Neural cell (in vitro differentiated cells): Measurements from ENCODE around the gene LYSMD1. TPM values are rescaled to one million over a fixed set of nuclear protein-coding genes. Genes with fewer than 3 reads are reported as not detected.

Experiments used
- H2AFZ ChIP-seq: fragments of 200-600, 300-800 bp; sonication (generic), shearing (Covaris generic); 2 replicates; pipeline ENCODE4 v1.6.0; 2014; ENCODE audit warnings: low read depth, mild to moderate bottlenecking, antibody characterized with exemption, low read length, moderate library complexity
- H3F3A ChIP-seq: fragments of 200-600 bp; shearing (Covaris generic); 2 replicates; pipeline ENCODE4 v1.6.1; 2016; ENCODE audit warnings: mild to moderate bottlenecking, moderate library complexity, mixed read lengths, antibody characterized with exemption, low read length; ENCODE audit not compliant: insufficient read depth, poor library complexity, severe bottlenecking
- H3K27ac ChIP-seq: fragments of 200-600, 300-800 bp; sonication (generic), shearing (Covaris generic); 2 replicates; pipeline ENCODE4 v1.5.1; 2014; ENCODE audit warnings: mild to moderate bottlenecking, low read length, moderate library complexity
- H3K27me3 ChIP-seq: fragments of 300-800, 200-600 bp; sonication (generic), shearing (Covaris generic); 2 replicates; pipeline ENCODE4 v1.6.0; 2014; ENCODE audit warnings: mild to moderate bottlenecking, low read depth, low read length, moderate library complexity; ENCODE audit not compliant: insufficient read depth
- H3K36me3 ChIP-seq: fragments of 300-800, 200-600 bp; sonication (generic), shearing (Covaris generic); 2 replicates; pipeline ENCODE4 v1.5.1; 2014; ENCODE audit warnings: mild to moderate bottlenecking, antibody characterized with exemption, low read length, moderate library complexity; ENCODE audit not compliant: insufficient read depth
- H3K4me2 ChIP-seq: fragments of 300-800, 200-600 bp; sonication (generic), shearing (Covaris generic); 2 replicates; pipeline ENCODE4 v1.6.0; 2014; ENCODE audit warnings: mild to moderate bottlenecking, low read length
- H3K4me3 ChIP-seq: fragments of 300-800, 200-600 bp; sonication (generic), shearing (Covaris generic); 2 replicates; pipeline ENCODE4 v1.5.1; 2014; ENCODE audit warnings: mild to moderate bottlenecking, low read length, moderate library complexity
- H3K79me2 ChIP-seq: fragments of 200-600 bp; shearing (Covaris generic); replicated peaks from 2 replicates; pipeline ENCODE4 v1.6.0; 2014; ENCODE audit warnings: mild to moderate bottlenecking, low read length, moderate library complexity; ENCODE audit not compliant: insufficient read depth
- H3K9ac ChIP-seq: fragments of 300-800, 200-600 bp; sonication (generic), shearing (Covaris generic); 2 replicates; pipeline ENCODE4 v1.6.1; 2016; ENCODE audit warnings: mild to moderate bottlenecking, low read length, mixed read lengths
- H3K9me2 ChIP-seq: fragments of 200-600 bp; shearing (Covaris generic); 2 replicates; pipeline ENCODE4 v1.6.1; 2016; ENCODE audit warnings: mild to moderate bottlenecking, low read length, mixed read lengths; ENCODE audit not compliant: insufficient read depth
- H3K9me3 ChIP-seq: fragments of 200-600, 300-800 bp; sonication (generic), shearing (Covaris generic); 2 replicates; pipeline ENCODE4 v1.6.1; 2016; ENCODE audit warnings: mild to moderate bottlenecking, mixed run types, low read length, moderate library complexity, mixed read lengths
- H4K20me1 ChIP-seq: fragments of 200-600 bp; shearing (Covaris generic); 2 replicates; pipeline ENCODE4 v1.6.1; 2016; ENCODE audit warnings: mild to moderate bottlenecking, mixed run types; ENCODE audit not compliant: insufficient read depth
- EP300 ChIP-seq: fragments of 450-650 bp; conservative IDR thresholded peaks from 2 replicates; pipeline ENCODE4 v1.6.1; 2014; ENCODE audit warnings: antibody characterized with exemption, mild to moderate bottlenecking, moderate library complexity; ENCODE audit not compliant: poor library complexity, severe bottlenecking
- EZH2 ChIP-seq: fragments of 200-600, 300-800 bp; shearing (Covaris generic), sonication (generic); IDR thresholded peaks from 2 replicates; pipeline ENCODE4 v1.6.1; 2014; ENCODE audit warnings: antibody characterized with exemption, low read length, borderline replicate concordance, mild to moderate bottlenecking; ENCODE audit not compliant: insufficient read depth, poor library complexity, severe bottlenecking
- MXI1 ChIP-seq: fragments of 450-650 bp; conservative IDR thresholded peaks from 2 replicates; pipeline ENCODE4 v1.6.1; 2014; ENCODE audit warnings: antibody characterized with exemption, mild to moderate bottlenecking; ENCODE audit not compliant: poor library complexity, severe bottlenecking
- POLR2AphosphoS5 ChIP-seq: IDR thresholded peaks from 2 replicates; pipeline ENCODE4 v1.6.1; 2012
- RAD21 ChIP-seq: fragments of 450-650 bp; conservative IDR thresholded peaks from 2 replicates; pipeline ENCODE4 v1.6.1; 2014; ENCODE audit warnings: antibody characterized with exemption, mild to moderate bottlenecking, moderate library complexity
- SMC3 ChIP-seq: fragments of 450-650 bp; conservative IDR thresholded peaks from 2 replicates; pipeline ENCODE4 v1.6.1; 2014; ENCODE audit warnings: antibody characterized with exemption, mild to moderate bottlenecking, moderate library complexity; ENCODE audit not compliant: poor library complexity
- TAF1 ChIP-seq: IDR thresholded peaks from 2 replicates; pipeline ENCODE4 v1.6.1; 2012; ENCODE audit warnings: low read depth
- polyA plus RNA-seq: library from polyadenylated mRNA; depleted of rRNA; stranded (reverse); fragments of >200 nt; gene quantifications from 2 replicates; pipeline ENCODE4 v1.2.3, GENCODE V29; 2014
- TF ChIP-seq, protein P1 (sequence below): fragments of 450-650 bp; IDR thresholded peaks from 2 replicates; pipeline ENCODE4 v1.5.1; 2014; ENCODE audit warnings: antibody characterized with exemption, mild to moderate bottlenecking, moderate library complexity; ENCODE audit not compliant: poor library complexity, severe bottlenecking
- TF ChIP-seq, protein P2 (sequence below): IDR thresholded peaks from 2 replicates; pipeline ENCODE4 v1.6.1; 2012; ENCODE audit warnings: borderline replicate concordance

Gene LYSMD1
- polyA plus RNA-seq, 1 donor from 2014 or later = 16.0 TPM

DNA sequence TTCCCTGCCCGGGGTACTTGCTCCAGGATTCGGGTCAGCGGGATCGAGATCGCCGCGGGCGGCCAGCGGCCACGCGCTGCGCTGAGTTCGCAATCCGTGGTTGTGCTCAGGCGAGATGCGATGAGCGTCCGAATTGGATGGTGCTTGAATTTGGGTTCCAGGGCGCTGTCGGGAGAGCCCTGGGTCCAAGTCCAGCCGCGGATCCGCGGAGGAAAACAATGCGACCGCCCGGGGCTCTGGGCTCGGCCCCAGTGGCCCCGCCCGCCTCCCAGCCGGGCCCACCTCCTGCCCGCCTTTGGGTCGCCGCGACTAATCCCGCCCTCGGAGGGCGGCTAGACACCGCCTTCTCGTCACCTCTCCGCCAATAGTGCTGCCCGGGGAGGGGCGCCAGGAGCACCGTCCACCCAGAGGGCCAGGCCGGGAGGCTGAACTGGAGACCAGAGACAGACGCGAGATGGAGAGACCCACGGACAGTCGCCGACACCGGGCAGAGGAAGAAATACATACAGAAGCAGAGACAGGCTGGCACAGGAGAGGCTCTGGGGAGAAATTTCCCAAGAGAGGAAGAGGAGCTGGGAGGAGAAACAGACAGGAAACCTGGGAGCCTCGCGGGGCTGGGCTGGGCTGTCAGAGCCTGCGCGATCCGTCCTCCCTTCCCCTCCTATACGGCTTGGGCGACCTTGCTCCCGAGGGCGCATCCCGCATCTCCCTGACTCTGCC lies 19.1 kb downstream of the LYSMD1 start, which contains the start of gene SEMA6C:
Gene SEMA6C (minus strand): TSS at position 220 of the 720 bp plus-strand sequence. CDS start 4,010 bp downstream, outside the sequence.
- no peaks in the 10 kb centered on the region for H3K36me3 ChIP-seq

GRCh38 chr1:151146072-151146411 lies 19.7 kb downstream of the LYSMD1 start:
- no peaks in the 10 kb centered on the region for H3K27me3 ChIP-seq
- H2AFZ ChIP-seq = peak overlapping the region; percentile 51
- H3K79me2 ChIP-seq = peaks cover 41% of the 10 kb centered on the region
- H3K9me2 ChIP-seq = no peaks in the 10 kb centered on the region
- no peaks in the 10 kb centered on the region for H3F3A ChIP-seq
- TF ChIP-seq RAD21 (no peak), EZH2 (no peak), TAF1 (no peak), MXI1 (no peak), SMC3 (no peak), EP300 (no peak)
- H3K9ac ChIP-seq = peak overlapping the region; percentile 98
- peak overlapping the region; percentile 87 for H3K27ac ChIP-seq
- H4K20me1 ChIP-seq = peaks cover 7% of the 10 kb centered on the region
- H3K36me3 ChIP-seq = no peaks in the 10 kb centered on the region
- H3K4me3 ChIP-seq = peak overlapping the region; percentile 100
- peak overlapping the region; percentile 87 for H3K4me2 ChIP-seq
- H3K9me3 ChIP-seq = no peaks in the 10 kb centered on the region

More for the DNA sequence above, 19.1 kb downstream of the LYSMD1 start, which contains the start of gene SEMA6C:
- no peaks in the 10 kb centered on the region for H3K9me2 ChIP-seq
- H3K27ac ChIP-seq = peak within 1 kb of the TSS; percentile 87
- no peaks in the 10 kb centered on the region for H3F3A ChIP-seq
- no peaks in the 10 kb centered on the region for H3K9me3 ChIP-seq
- H2AFZ ChIP-seq = peak within 1 kb of the TSS; percentile 85
- peak within 1 kb of the TSS; percentile 100 for H3K4me3 ChIP-seq
- peak within 1 kb of the TSS; percentile 92 for H3K4me2 ChIP-seq
- peak within 1 kb of the TSS; percentile 98 for H3K9ac ChIP-seq
- H3K27me3 ChIP-seq = no peaks in the 10 kb centered on the region
- H3K79me2 ChIP-seq = peaks cover 41% of the 10 kb centered on the region
- no peak for TF ChIP-seq RAD21
- TF ChIP-seq, protein P1, sequence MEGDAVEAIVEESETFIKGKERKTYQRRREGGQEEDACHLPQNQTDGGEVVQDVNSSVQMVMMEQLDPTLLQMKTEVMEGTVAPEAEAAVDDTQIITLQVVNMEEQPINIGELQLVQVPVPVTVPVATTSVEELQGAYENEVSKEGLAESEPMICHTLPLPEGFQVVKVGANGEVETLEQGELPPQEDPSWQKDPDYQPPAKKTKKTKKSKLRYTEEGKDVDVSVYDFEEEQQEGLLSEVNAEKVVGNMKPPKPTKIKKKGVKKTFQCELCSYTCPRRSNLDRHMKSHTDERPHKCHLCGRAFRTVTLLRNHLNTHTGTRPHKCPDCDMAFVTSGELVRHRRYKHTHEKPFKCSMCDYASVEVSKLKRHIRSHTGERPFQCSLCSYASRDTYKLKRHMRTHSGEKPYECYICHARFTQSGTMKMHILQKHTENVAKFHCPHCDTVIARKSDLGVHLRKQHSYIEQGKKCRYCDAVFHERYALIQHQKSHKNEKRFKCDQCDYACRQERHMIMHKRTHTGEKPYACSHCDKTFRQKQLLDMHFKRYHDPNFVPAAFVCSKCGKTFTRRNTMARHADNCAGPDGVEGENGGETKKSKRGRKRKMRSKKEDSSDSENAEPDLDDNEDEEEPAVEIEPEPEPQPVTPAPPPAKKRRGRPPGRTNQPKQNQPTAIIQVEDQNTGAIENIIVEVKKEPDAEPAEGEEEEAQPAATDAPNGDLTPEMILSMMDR = no peak
- TF ChIP-seq EP300 = peak; percentile 8
- peak; percentile 7 for TF ChIP-seq SMC3
- TF ChIP-seq TAF1 = peak; percentile 38
- TF ChIP-seq, protein P2, sequence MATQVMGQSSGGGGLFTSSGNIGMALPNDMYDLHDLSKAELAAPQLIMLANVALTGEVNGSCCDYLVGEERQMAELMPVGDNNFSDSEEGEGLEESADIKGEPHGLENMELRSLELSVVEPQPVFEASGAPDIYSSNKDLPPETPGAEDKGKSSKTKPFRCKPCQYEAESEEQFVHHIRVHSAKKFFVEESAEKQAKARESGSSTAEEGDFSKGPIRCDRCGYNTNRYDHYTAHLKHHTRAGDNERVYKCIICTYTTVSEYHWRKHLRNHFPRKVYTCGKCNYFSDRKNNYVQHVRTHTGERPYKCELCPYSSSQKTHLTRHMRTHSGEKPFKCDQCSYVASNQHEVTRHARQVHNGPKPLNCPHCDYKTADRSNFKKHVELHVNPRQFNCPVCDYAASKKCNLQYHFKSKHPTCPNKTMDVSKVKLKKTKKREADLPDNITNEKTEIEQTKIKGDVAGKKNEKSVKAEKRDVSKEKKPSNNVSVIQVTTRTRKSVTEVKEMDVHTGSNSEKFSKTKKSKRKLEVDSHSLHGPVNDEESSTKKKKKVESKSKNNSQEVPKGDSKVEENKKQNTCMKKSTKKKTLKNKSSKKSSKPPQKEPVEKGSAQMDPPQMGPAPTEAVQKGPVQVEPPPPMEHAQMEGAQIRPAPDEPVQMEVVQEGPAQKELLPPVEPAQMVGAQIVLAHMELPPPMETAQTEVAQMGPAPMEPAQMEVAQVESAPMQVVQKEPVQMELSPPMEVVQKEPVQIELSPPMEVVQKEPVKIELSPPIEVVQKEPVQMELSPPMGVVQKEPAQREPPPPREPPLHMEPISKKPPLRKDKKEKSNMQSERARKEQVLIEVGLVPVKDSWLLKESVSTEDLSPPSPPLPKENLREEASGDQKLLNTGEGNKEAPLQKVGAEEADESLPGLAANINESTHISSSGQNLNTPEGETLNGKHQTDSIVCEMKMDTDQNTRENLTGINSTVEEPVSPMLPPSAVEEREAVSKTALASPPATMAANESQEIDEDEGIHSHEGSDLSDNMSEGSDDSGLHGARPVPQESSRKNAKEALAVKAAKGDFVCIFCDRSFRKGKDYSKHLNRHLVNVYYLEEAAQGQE = peak; percentile 67
- no peak for TF ChIP-seq EZH2
- TF ChIP-seq POLR2AphosphoS5 = peak; percentile 80
- TF ChIP-seq MXI1 = no peak
- peaks cover 7% of the 10 kb centered on the region for H4K20me1 ChIP-seq
